Stimulated activated CD8-positive, alpha-beta memory T cell treated with anti-CD3 and anti-CD28 coated beads, Interleukin-2, amount 100 ng/mL, for 48 hours (primary cell): Measurements from ENCODE around the gene IL12RB1.
A peak's percentile ranks its signal among the peaks of the same experiment; 100 is the strongest.

ENCODE experiments used
- DNase-seq, 2 donors: peaks; one replicate each; pipeline ENCODE4 v3.0.0-alpha.2; 2020; ENCODE audit warnings: low read depth in 2 of 2

IL12RB1 gene

GRCh38 chr19:18086590-18087138 lies at the start of gene IL12RB1:
Gene IL12RB1 (minus strand): TSS chr19:18086934. CDS start chr19:18086823, 111 bp downstream.
- peak; percentile 39 to 43 for DNase-seq

GRCh38 chr19:18135712-18136584 lies 49.2 kb upstream of the IL12RB1 start:
- no peak for DNase-seq

GRCh38 chr19:18131841-18132596 lies 45.3 kb upstream of the IL12RB1 start:
- no peak for DNase-seq

- DNase-seq = no peak
Measured at GRCh38 chr19:18130523-18131242, 43.9 kb upstream of the IL12RB1 start.

- no peak for DNase-seq
Measured at GRCh38 chr19:18128805-18129204, 42.1 kb upstream of the IL12RB1 start.

GRCh38 chr19:18128044-18128443 lies 41.3 kb upstream of the IL12RB1 start:
- DNase-seq = no peak

GRCh38 chr19:18126097-18126496 lies 39.4 kb upstream of the IL12RB1 start:
- DNase-seq = no peak

GRCh38 chr19:18123819-18124218 lies 37.1 kb upstream of the IL12RB1 start:
- no peak for DNase-seq

- DNase-seq = no peak
Measured at GRCh38 chr19:18122860-18123795, 36.4 kb upstream of the IL12RB1 start.

- DNase-seq = no peak
Measured at GRCh38 chr19:18122424-18122823, 35.7 kb upstream of the IL12RB1 start.

GRCh38 chr19:18121166-18121565 lies 34.4 kb upstream of the IL12RB1 start:
- no peak for DNase-seq

- no peak for DNase-seq
Measured at GRCh38 chr19:18120127-18120526, 33.4 kb upstream of the IL12RB1 start.

GRCh38 chr19:18119717-18120105 lies 33.0 kb upstream of the IL12RB1 start:
- no peak for DNase-seq

- no peak for DNase-seq
Measured at GRCh38 chr19:18119013-18119716, 32.4 kb upstream of the IL12RB1 start.

- no peak for DNase-seq
Measured at GRCh38 chr19:18118420-18119012, 31.8 kb upstream of the IL12RB1 start.

- peak; percentile 92 to 94 for DNase-seq
Measured at GRCh38 chr19:18117692-18118378, 31.1 kb upstream of the IL12RB1 start.

- DNase-seq = no peak
Measured at GRCh38 chr19:18117364-18117691, 30.6 kb upstream of the IL12RB1 start.

- no peak for DNase-seq
Measured at GRCh38 chr19:18114483-18114882, 27.7 kb upstream of the IL12RB1 start.

- DNase-seq = no peak
Measured at GRCh38 chr19:18113827-18114226, 27.1 kb upstream of the IL12RB1 start.
